ENCODE results near the gene MARVELD1.

MARVELD1 gene

GRCh38 chr10:97762816-97763215 lies 49.3 kb downstream of the MARVELD1 start:
- DNase-seq (ENCODE audit: low read depth): peak; percentile 12
- no peak for TF ChIP-seq CTCF (IDR thresholded peaks at IDR 0.05; ENCODE audit: low read length, missing control alignments)
- no peak overlapping the region for H3K4me3 ChIP-seq (replicated peaks; ENCODE audit: low read depth, low read length)

- DNase-seq (ENCODE audit: low read depth): no peak
- no peak for TF ChIP-seq CTCF (IDR thresholded peaks at IDR 0.05; ENCODE audit: low read length, missing control alignments)
- H3K4me3 ChIP-seq (replicated peaks; ENCODE audit: low read depth, low read length): no peak overlapping the region
These were observed 49.9 kb downstream of the MARVELD1 start for GRCh38 chr10:97763411-97763810.

- no peak for DNase-seq (ENCODE audit: low read depth)
These were observed 50.4 kb downstream of the MARVELD1 start for GRCh38 chr10:97763947-97764346.

GRCh38 chr10:97764519-97764931 lies 51.0 kb downstream of the MARVELD1 start:
- no peak for TF ChIP-seq CTCF (IDR thresholded peaks at IDR 0.05; ENCODE audit: low read length, missing control alignments)
- no peak for DNase-seq (ENCODE audit: low read depth)
- H3K4me3 ChIP-seq (replicated peaks; ENCODE audit: low read depth, low read length): no peak overlapping the region

More at GRCh38 chr10:97763947-97764346, 50.4 kb downstream of the MARVELD1 start:
- H3K4me3 ChIP-seq (replicated peaks; ENCODE audit: low read depth, low read length): no peak overlapping the region
- no peak for TF ChIP-seq CTCF (IDR thresholded peaks at IDR 0.05; ENCODE audit: low read length, missing control alignments)

GRCh38 chr10:97765201-97765600 lies 51.7 kb downstream of the MARVELD1 start:
- H3K4me3 ChIP-seq (replicated peaks; ENCODE audit: low read depth, low read length): no peak overlapping the region
- no peak for DNase-seq (ENCODE audit: low read depth)
- TF ChIP-seq CTCF (IDR thresholded peaks at IDR 0.05; ENCODE audit: low read length, missing control alignments): no peak

GRCh38 chr10:97766106-97766810 lies 52.7 kb downstream of the MARVELD1 start:
- DNase-seq (ENCODE audit: low read depth): no peak
- TF ChIP-seq CTCF (IDR thresholded peaks at IDR 0.05; ENCODE audit: low read length, missing control alignments): no peak
- no peak overlapping the region for H3K4me3 ChIP-seq (replicated peaks; ENCODE audit: low read depth, low read length)
